K562 (cell line): ENCODE results near the gene RHOBTB3. TPM values are rescaled to one million over a fixed set of nuclear protein-coding genes. Genes with fewer than 3 reads are reported as not detected.

Experiments used
- AFF1 ChIP-seq, 2 experiments: fragments of 450-650 bp; IDR thresholded peaks; 2 replicates each; pipeline ENCODE4 v1.6.1; 2018; ENCODE audit warnings: mild to moderate bottlenecking in 2 of 2, low read depth in 1 of 2; ENCODE audit not compliant: partially characterized antibody in 2 of 2
- CHD4 ChIP-seq: fragments of 200-600 bp; sonication (generic); IDR thresholded peaks from 3 replicates; pipeline ENCODE4 v1.6.1; 2012; ENCODE audit warnings: low read depth, mild to moderate bottlenecking, mixed read lengths, low read length, inconsistent platforms; ENCODE audit not compliant: insufficient read depth, insufficient replicate concordance, poor library complexity, severe bottlenecking
- DPF2 ChIP-seq: fragments of 450-650 bp; IDR thresholded peaks from 2 replicates; pipeline ENCODE4 v1.6.1; 2016
- GTF2F1 ChIP-seq: IDR thresholded peaks from 2 replicates; pipeline ENCODE4 v1.6.1; 2011; ENCODE audit warnings: low read depth, low read length, improper control_type of control experiment
- HNRNPLL ChIP-seq: fragments of 200-400 bp; formaldehyde crosslinking; IDR thresholded peaks from 2 replicates; pipeline ENCODE4 v1.6.1; 2017; ENCODE audit warnings: low read length, low read depth, mild to moderate bottlenecking; ENCODE audit not compliant: poor library complexity, severe bottlenecking
- ILF3 ChIP-seq: fragments of 450-650 bp; IDR thresholded peaks from 2 replicates; pipeline ENCODE4 v1.6.1; 2018; ENCODE audit warnings: antibody characterized with exemption, mild to moderate bottlenecking, moderate library complexity, borderline replicate concordance
- MBD1 ChIP-seq: fragments of 250-450 bp; sonication (Bioruptor Pico); IDR thresholded peaks from 2 replicates; pipeline ENCODE4 v1.8.0; 2022; ENCODE audit warnings: inconsistent platforms
- MBD2 ChIP-seq: sonication (generic); IDR thresholded peaks from 2 replicates; pipeline ENCODE4 v1.6.1; 2016; ENCODE audit warnings: low read depth, borderline replicate concordance
- RBFOX2 ChIP-seq: fragments of 200-400 bp; formaldehyde crosslinking; IDR thresholded peaks from 2 replicates; pipeline ENCODE4 v1.6.1; 2017; ENCODE audit warnings: low read depth, mild to moderate bottlenecking, low read length, moderate library complexity
- TBL1XR1 ChIP-seq, 2 experiments: IDR thresholded peaks; 2 replicates each; pipeline ENCODE4 v1.6.1; 2012; ENCODE audit warnings: improper control_type of control experiment in 2 of 2, low read length in 2 of 2, mild to moderate bottlenecking in 1 of 2
- YY1 ChIP-seq, 3 experiments: IDR thresholded peaks; 2 replicates each; pipeline ENCODE4 v1.6.1; 2011; ENCODE audit warnings: low read length in 2 of 3, mild to moderate bottlenecking in 2 of 3, moderate library complexity in 2 of 3, borderline replicate concordance in 1 of 3, control low read depth in 1 of 3, low read depth in 1 of 3; ENCODE audit not compliant: insufficient read depth in 3 of 3, insufficient replicate concordance in 2 of 3, control insufficient read depth in 1 of 3, insufficient read length in 1 of 3; ENCODE audit errors: extremely low read depth in 1 of 3
- ZFP30 ChIP-seq: fragments of 250-450 bp; sonication (Bioruptor Pico); IDR thresholded peaks from 2 replicates; pipeline ENCODE4 v1.8.0; 2022; ENCODE audit warnings: moderate library complexity, mild to moderate bottlenecking, inconsistent platforms, borderline replicate concordance
- ZNF398 ChIP-seq: fragments of 250-450 bp; sonication (Bioruptor Pico); IDR thresholded peaks from 2 replicates; pipeline ENCODE4 v1.8.0; 2021; ENCODE audit warnings: moderate library complexity, mild to moderate bottlenecking, inconsistent platforms
- ZNF740 ChIP-seq, 3 experiments: fragments of 200-800 bp in 1 of 3; sonication (Bioruptor generic) in 1 of 3; sonication (generic) in 1 of 3; formaldehyde crosslinking in 1 of 3; IDR thresholded peaks; 2 replicates each; pipeline versions ENCODE4 v1.6.1 to v1.8.0; 2016 to 2022; ENCODE audit warnings: mild to moderate bottlenecking in 2 of 3, missing compliant biosample characterization in 2 of 3, missing genetic modification characterization in 2 of 3, missing genetic modification reagents in 1 of 3
- ZNF764 ChIP-seq: fragments of 250-450 bp; sonication (Bioruptor Pico); IDR thresholded peaks from 2 replicates; pipeline ENCODE4 v1.4.0; 2020; ENCODE audit warnings: low read depth, mild to moderate bottlenecking, moderate library complexity
- polyA plus RNA-seq, 8 experiments: library from polyadenylated mRNA; depleted of rRNA in 4 of 8; stranded (reverse) in 5 of 8; unstranded in 3 of 8; fragments of >200 nt; fragmentation: Nextera tagmentation in 2 of 8; fragmentation: Illumina TruSeq in 1 of 8; extraction: Ambion mirVana in 2 of 8; extraction: Trizol in 1 of 8; gene quantifications; 2 replicates each; pipeline versions ENCODE4 v1.2.1 to v1.2.3, GENCODE V29; 2011 to 2014; ENCODE audit warnings: inconsistent platforms in 1 of 8, missing spikeins in 1 of 8
- total RNA-seq, 7 experiments: library from RNA; depleted of rRNA in 6 of 7; stranded (reverse); fragments of >200 nt in 6 of 7; fragmentation: Illumina TruSeq in 2 of 7; extraction: Trizol in 2 of 7; gene quantifications; 2 replicates each; pipeline versions ENCODE4 v1.2.1 to v1.2.3, GENCODE V29; 2011 to 2021; ENCODE audit warnings: low replicate concordance in 1 of 7

RHOBTB3 gene
- total and polyA plus RNA-seq, 9 of the 15 experiments (the other 6 are each of a cell fraction or from before 2014, with no cell fraction given): 39.7 to 143 (median 115) TPM

GRCh38 chr5:95729115-95730010 lies 1.8 kb upstream of the RHOBTB3 start (continued):
- no peak for TF ChIP-seq CHD4
- TF ChIP-seq ZFP30 (CRISPR knock-in tag): peak; percentile 64; the same call in 1 of the 2 replicates
- peak; percentile 91 to 99 for TF ChIP-seq AFF1 (IDR thresholded peaks at IDR 0.05; ENCODE audit: low read depth in 1 of 2, partially characterized antibody in 2 of 2)
- TF ChIP-seq ZNF398 (CRISPR knock-in tag): no peak
- peak; percentile 92; the same call in 1 of the 2 replicates for TF ChIP-seq GTF2F1
- TF ChIP-seq RBFOX2: peak; percentile 71
- TF ChIP-seq ZNF764 (CRISPR knock-in tag): no peak
- TF ChIP-seq ZNF740 (CRISPR knock-in tag; IDR thresholded peaks at IDR 0.05): no peak
- no peak for TF ChIP-seq ZNF740 (tag; IDR thresholded peaks at IDR 0.05)
- TF ChIP-seq YY1 (IDR thresholded peaks at IDR 0.05; ENCODE audit: borderline replicate concordance in 1 of 3, control insufficient read depth in 1 of 3, extremely low read depth in 1 of 3, insufficient read depth in 3 of 3, insufficient read length in 1 of 3, insufficient replicate concordance in 2 of 3, low read depth in 1 of 3, low read length in 2 of 3): peak in 1 of 3 experiments; percentile 31
- peak; percentile 96 for TF ChIP-seq ILF3
- no peak for TF ChIP-seq MBD1
- TF ChIP-seq HNRNPLL: peak; percentile 38
- peak; percentile 45 for TF ChIP-seq MBD2
- TF ChIP-seq TBL1XR1 (IDR thresholded peaks at IDR 0.05; ENCODE audit: low read length in 2 of 2): peak in 1 of 2 experiments; percentile 57; a peak in 1 of 4 replicates
- peak; percentile 14; the same call in 1 of the 2 replicates for TF ChIP-seq DPF2
